Lower leg skin (tissue), 4 donors: ENCODE measurements around the gene L3MBTL1. TPM values are rescaled to one million over a fixed set of nuclear protein-coding genes. Genes with fewer than 3 reads are reported as not detected.

Experiments
- DNase-seq, 2 donors: peaks; one replicate each; pipeline ENCODE4 v3.0.0-alpha.2; 2019; ENCODE audit warnings: low spot score in 2 of 2
- H3K4me3 ChIP-seq: fragments of 200-600 bp; sonication (generic); 2 replicates; pipeline ENCODE4 v1.5.1; 2017; ENCODE audit warnings: mild to moderate bottlenecking, low read depth; ENCODE audit not compliant: poor library complexity, severe bottlenecking
- CTCF ChIP-seq, 3 donors: fragments of 450-650 bp; IDR thresholded peaks; one replicate each; pipeline ENCODE4 v1.5.1; 2016; ENCODE audit warnings: antibody characterized with exemption in 3 of 3, mild to moderate bottlenecking in 3 of 3, moderate library complexity in 2 of 3
- POLR2A ChIP-seq, 2 donors: fragments of 450-650 bp; IDR thresholded peaks; one replicate each; pipeline ENCODE4 v1.6.1; 2016 to 2017; ENCODE audit warnings: antibody characterized with exemption in 2 of 2, mild to moderate bottlenecking in 1 of 2, moderate library complexity in 1 of 2
- WGBS, 2 donors: methylation state at CpG; one replicate each; pipeline ENCODE4 v1.1.5; 2018; 5-methylcytosine and 5-hydroxymethylcytosine counted together
- intact Hi-C: fragments of 100-400 bp; cut with DNase I; formaldehyde crosslinking; loops from one replicate; pipeline ENCODE4 v1.15.0; 2023; ENCODE audit warnings: low total_unique reads
- total RNA-seq, 4 donors: library from RNA; depleted of rRNA; stranded (reverse); fragments of >200 nt; gene quantifications; one replicate each; pipeline ENCODE4 v1.1.0, GENCODE V29; 2016

Gene L3MBTL1
- total RNA-seq, 4 donors from 2014 or later, result 5.2 to 23.2 (median 9.7) TPM

GRCh38 chr20:43559147-43559987 is 51.9 kb downstream of the L3MBTL1 start:
- intact Hi-C loops, result no loop called here
- DNase-seq, result no peak
- no peak overlapping the region for H3K4me3 ChIP-seq
- TF ChIP-seq POLR2A (IDR thresholded peaks at IDR 0.05) (no peak), CTCF (IDR thresholded peaks at IDR 0.05) (peak in 1 of 3 donors; percentile 30)
- 84 to 85% methylated on average over 8 of the region's 8 CpGs for WGBS, 2 donors

GRCh38 chr20:43560974-43561373 is 53.5 kb downstream of the L3MBTL1 start:
- no peak overlapping the region for H3K4me3 ChIP-seq
- intact Hi-C loops, result no loop called here
- WGBS, 2 donors, result 83 to 86% methylated on average over 3 of the region's 3 CpGs
- TF ChIP-seq POLR2A (IDR thresholded peaks at IDR 0.05), result no peak
- no peak for TF ChIP-seq CTCF (IDR thresholded peaks at IDR 0.05)
- no peak for DNase-seq

- WGBS, 2 donors, result 58 to 66% methylated on average over 3 of the region's 3 CpGs
- H3K4me3 ChIP-seq, result no peak overlapping the region
- TF ChIP-seq POLR2A (IDR thresholded peaks at IDR 0.05) (no peak), CTCF (IDR thresholded peaks at IDR 0.05) (no peak)
- intact Hi-C loops, result no loop called here
- DNase-seq, result no peak
Measured at GRCh38 chr20:43563429-43563828, 55.9 kb downstream of the L3MBTL1 start.

GRCh38 chr20:43563991-43564390 is 56.5 kb downstream of the L3MBTL1 start:
- DNase-seq, result no peak
- H3K4me3 ChIP-seq, result no peak overlapping the region
- TF ChIP-seq POLR2A (IDR thresholded peaks at IDR 0.05) (no peak), CTCF (IDR thresholded peaks at IDR 0.05) (no peak)
- intact Hi-C loops, result no loop called here
- WGBS, 2 donors, result 92 to 93% methylated on average over 7 of the region's 7 CpGs

GRCh38 chr20:43564455-43564854 is 57.0 kb downstream of the L3MBTL1 start:
- intact Hi-C loops, result no loop called here
- peak in 1 of 3 donors; percentile 32 for TF ChIP-seq CTCF (IDR thresholded peaks at IDR 0.05)
- no peak for TF ChIP-seq POLR2A (IDR thresholded peaks at IDR 0.05)
- H3K4me3 ChIP-seq, result no peak overlapping the region
- 96 to 99% methylated on average over 8 of the region's 8 CpGs for WGBS, 2 donors
- no peak for DNase-seq
